HepG2 (cell line): ENCODE results near the gene PIP5K1A. TPM values are rescaled to one million over a fixed set of nuclear protein-coding genes. Genes with fewer than 3 reads are reported as not detected.

Experiments
- ATAC-seq: fragments of 200-7000 bp; cut with Tn5 transposase; 3 replicates; pipeline ENCODE4 v1.9.1; 2020; ENCODE audit warnings: mild to moderate bottlenecking, moderate library complexity
- BruUV-seq: library from RNA; stranded (reverse); fragments of 400-500 nt; replicated peaks from 2 replicates; lab custom pipeline; 2021; lab: Mats Ljungman, UMichigan
- CTCF ChIA-PET: fragments of 300-600 bp; formaldehyde crosslinking; extraction: SDS; loops from one replicate; lab custom pipeline; 2021; ENCODE audit warnings: low total read pairs, inconsistent platforms, low intra/inter-chr PET ratio; lab: Yijun Ruan, JAX
- POLR2A ChIA-PET: fragments of 350-600 bp; sonication (Branson Sonifier 250); formaldehyde crosslinking; loops from one replicate; lab custom pipeline; 2020; ENCODE audit warnings: antibody characterized with exemption, inconsistent platforms; lab: Yijun Ruan, JAX
- DNase-seq: peaks from one replicate; pipeline ENCODE4 v3.0.0-alpha.2; 2015; ENCODE audit warnings: low spot score
- FAIRE-seq: peaks from 3 replicates; lab custom pipeline; 2011; peaks lifted over from hg19 to GRCh38; lab: Jason Lieb, UNC
- H2AFZ ChIP-seq: one replicate; pipeline ENCODE4 v1.6.1; 2011; ENCODE audit warnings: low read length, inconsistent platforms
- H3K27ac ChIP-seq: fragments of 300-600 bp; 3 replicates; pipeline ENCODE4 v1.8.0; 2011; ENCODE audit warnings: mixed run types, mild to moderate bottlenecking, mixed read lengths, low read length, inconsistent platforms; ENCODE audit not compliant: insufficient read depth; ENCODE audit errors: extremely low read length
- H3K27me3 ChIP-seq, 2 experiments: fragments of 200-600 bp in 1 of 2; 2 replicates in 1 of 2; 3 replicates in 1 of 2; pipeline versions ENCODE4 v1.6.0 to v1.8.0; 2011; ENCODE audit warnings: low read length in 2 of 2, mild to moderate bottlenecking in 2 of 2, moderate library complexity in 2 of 2, inconsistent platforms in 1 of 2; ENCODE audit not compliant: insufficient read depth in 2 of 2, control insufficient read depth in 1 of 2
- H3K36me3 ChIP-seq, 2 experiments: fragments of 200-600 bp in 1 of 2; replicated peaks in 1 of 2; 2 replicates in 1 of 2; 3 replicates in 1 of 2; pipeline versions ENCODE4 v1.5.1 to v1.8.0; 2011; ENCODE audit warnings: low read length in 2 of 2, inconsistent platforms in 1 of 2; ENCODE audit not compliant: insufficient read depth in 2 of 2, control insufficient read depth in 1 of 2
- H3K4me1 ChIP-seq: 2 replicates; pipeline ENCODE4 v1.5.1; 2012; ENCODE audit warnings: low read length, inconsistent platforms; ENCODE audit not compliant: insufficient read depth
- H3K4me2 ChIP-seq: 2 replicates; pipeline ENCODE4 v1.6.0; 2011; ENCODE audit warnings: low read depth, low read length, inconsistent platforms
- H3K4me3 ChIP-seq, 3 experiments: fragments of 200-600 bp in 1 of 3; sonication (generic), shearing (Covaris generic) in 1 of 3; replicated peaks in 1 of 3; 2 replicates each; pipeline ENCODE4 v1.5.1; 2011 to 2016; ENCODE audit warnings: low read length in 3 of 3, inconsistent platforms in 2 of 3, low read depth in 2 of 3, mild to moderate bottlenecking in 2 of 3, control low read depth in 1 of 3, mixed read lengths in 1 of 3; ENCODE audit not compliant: insufficient read depth in 1 of 3
- H3K79me2 ChIP-seq: one replicate; pipeline ENCODE4 v1.6.1; 2011; ENCODE audit warnings: low read length, inconsistent platforms; ENCODE audit not compliant: insufficient read depth
- H3K9ac ChIP-seq: 2 replicates; pipeline ENCODE4 v1.6.0; 2011; ENCODE audit warnings: mild to moderate bottlenecking, low read depth, low read length, inconsistent platforms; ENCODE audit not compliant: insufficient read depth
- H3K9me3 ChIP-seq: 2 replicates; pipeline ENCODE4 v1.5.1; 2012; ENCODE audit warnings: mild to moderate bottlenecking, low read length
- H4K20me1 ChIP-seq: 2 replicates; pipeline ENCODE4 v1.6.0; 2011; ENCODE audit warnings: inconsistent platforms, mild to moderate bottlenecking, low read length, moderate library complexity; ENCODE audit not compliant: insufficient read depth
- FOXJ3 ChIP-seq: sonication (generic); formaldehyde crosslinking; IDR thresholded peaks from 2 replicates; pipeline ENCODE4 v1.4.0; 2020; ENCODE audit warnings: missing genetic modification reagents, mild to moderate bottlenecking, borderline replicate concordance
- KLF6 ChIP-seq: IDR thresholded peaks from 2 replicates; pipeline ENCODE4 v1.8.0; 2016; ENCODE audit warnings: missing biosample characterization, missing genetic modification reagents
- NCOA2 ChIP-seq: sonication (generic); formaldehyde crosslinking; IDR thresholded peaks from 2 replicates; pipeline ENCODE4 v1.8.0; 2022; ENCODE audit warnings: inconsistent platforms
- POLR2AphosphoS5 ChIP-seq: IDR thresholded peaks from 2 replicates; pipeline ENCODE4 v1.6.1; 2012; ENCODE audit warnings: low read depth, low read length
- RBAK ChIP-seq: sonication (generic); formaldehyde crosslinking; IDR thresholded peaks from 2 replicates; pipeline ENCODE4 v1.5.1; 2020; ENCODE audit warnings: mild to moderate bottlenecking, missing genetic modification reagents
- SIN3A ChIP-seq: IDR thresholded peaks from 2 replicates; pipeline ENCODE4 v1.6.1; 2011; ENCODE audit warnings: low read depth, mild to moderate bottlenecking, control low read depth, low read length, borderline replicate concordance
- ZFP82 ChIP-seq: sonication (generic); formaldehyde crosslinking; IDR thresholded peaks from 2 replicates; pipeline ENCODE4 v1.5.1; 2020; ENCODE audit warnings: mild to moderate bottlenecking, missing genetic modification reagents, borderline replicate concordance
- ZKSCAN8 ChIP-seq: IDR thresholded peaks from 2 replicates; pipeline ENCODE4 v1.6.1; 2016; ENCODE audit warnings: borderline replicate concordance, missing genetic modification reagents, missing compliant biosample characterization
- ZNF232 ChIP-seq: sonication (generic); formaldehyde crosslinking; IDR thresholded peaks from 2 replicates; pipeline ENCODE4 v1.4.0; 2020; ENCODE audit warnings: missing genetic modification reagents, borderline replicate concordance
- ZNF264 ChIP-seq: sonication (generic); formaldehyde crosslinking; IDR thresholded peaks from 2 replicates; pipeline ENCODE4 v1.4.0; 2020; ENCODE audit warnings: missing genetic modification reagents
- ZNF720 ChIP-seq: sonication (generic); formaldehyde crosslinking; IDR thresholded peaks from 2 replicates; pipeline ENCODE4 v1.4.0; 2020; ENCODE audit warnings: missing genetic modification reagents
- ZNF776 ChIP-seq: sonication (generic); formaldehyde crosslinking; IDR thresholded peaks from 2 replicates; pipeline ENCODE4 v1.4.0; 2020; ENCODE audit warnings: mild to moderate bottlenecking, missing genetic modification reagents
- ZSCAN31 ChIP-seq: sonication (generic); formaldehyde crosslinking; IDR thresholded peaks from 2 replicates; pipeline ENCODE4 v1.5.0; 2020; ENCODE audit warnings: low read depth, mild to moderate bottlenecking, missing genetic modification reagents
- in situ Hi-C: cut with HindIII; loops from 2 replicates; pipeline ENCODE4 v1.10.0; 2017; ENCODE audit warnings: low pct_unique_long_range_greater_than_20kb; ENCODE audit not compliant: extremely low pct_ligation_motif_present
- intact Hi-C: fragments of 100-400 bp; cut with micrococcal nuclease; formaldehyde crosslinking; loops from one replicate; pipeline ENCODE4 v1.10.0; 2022; ENCODE audit not compliant: unreplicated experiment
- polyA plus RNA-seq, 8 experiments: library from polyadenylated mRNA; depleted of rRNA in 3 of 8; stranded (reverse) in 7 of 8; unstranded in 1 of 8; fragments of >200 nt; fragmentation: Illumina TruSeq in 4 of 8; extraction: Trizol in 4 of 8; gene quantifications; 2 replicates each; pipeline versions ENCODE4 v1.2.1 to v1.2.3, GENCODE V29; 2011 to 2016; ENCODE audit warnings: low read depth in 4 of 8, missing spikeins in 1 of 8, mixed read lengths in 1 of 8; ENCODE audit not compliant: insufficient read depth in 1 of 8
- total RNA-seq, 5 experiments: library from RNA; depleted of rRNA; stranded (reverse); fragments of >200 nt; fragmentation: Illumina TruSeq; extraction: Trizol; gene quantifications; 2 replicates each; pipeline ENCODE4 v1.2.3, GENCODE V29; 2016; ENCODE audit warnings: low read depth in 1 of 5
- TF ChIP-seq, protein P1 (sequence below): sonication (generic); formaldehyde crosslinking; IDR thresholded peaks from 2 replicates; pipeline ENCODE4 v1.5.1; 2020; ENCODE audit warnings: missing genetic modification reagents, mild to moderate bottlenecking, borderline replicate concordance
- TF ChIP-seq, protein P2 (sequence below): sonication (generic); formaldehyde crosslinking; conservative IDR thresholded peaks from 2 replicates; pipeline ENCODE4 v1.8.0; 2022; ENCODE audit warnings: low read depth, missing genetic modification reagents
- TF ChIP-seq, protein P3 (sequence below): sonication (generic); formaldehyde crosslinking; IDR thresholded peaks from 2 replicates; pipeline ENCODE4 v1.4.0; 2020; ENCODE audit warnings: missing genetic modification reagents
- TF ChIP-seq, protein P4 (sequence below), 2 experiments: IDR thresholded peaks; 2 replicates each; pipeline ENCODE4 v1.6.1; 2011 to 2012; ENCODE audit warnings: low read length in 2 of 2, borderline replicate concordance in 1 of 2, low read depth in 1 of 2, mild to moderate bottlenecking in 1 of 2, moderate library complexity in 1 of 2

The PIP5K1A gene
- total and polyA plus RNA-seq, 2 of the 13 experiments (the other 11 are each of a cell fraction or from before 2014, with no cell fraction given) = 45.3 to 65.1 TPM

DNA sequence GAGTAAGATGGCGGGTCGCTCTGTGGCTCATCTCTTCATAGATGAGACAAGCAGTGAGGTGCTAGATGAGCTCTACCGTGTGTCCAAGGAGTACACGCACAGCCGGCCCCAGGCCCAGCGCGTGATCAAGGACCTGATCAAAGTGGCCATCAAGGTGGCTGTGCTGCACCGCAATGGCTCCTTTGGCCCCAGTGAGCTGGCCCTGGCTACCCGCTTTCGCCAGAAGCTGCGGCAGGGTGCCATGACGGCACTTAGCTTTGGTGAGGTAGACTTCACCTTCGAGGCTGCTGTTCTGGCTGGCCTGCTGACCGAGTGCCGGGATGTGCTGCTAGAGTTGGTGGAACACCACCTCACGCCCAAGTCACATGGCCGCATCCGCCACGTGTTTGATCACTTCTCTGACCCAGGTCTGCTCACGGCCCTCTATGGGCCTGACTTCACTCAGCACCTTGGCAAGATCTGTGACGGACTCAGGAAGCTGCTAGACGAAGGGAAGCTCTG is 39.6 kb upstream of the PIP5K1A start (continued):
- TF ChIP-seq ZNF720 (no peak), ZKSCAN8 (no peak)

DNA sequence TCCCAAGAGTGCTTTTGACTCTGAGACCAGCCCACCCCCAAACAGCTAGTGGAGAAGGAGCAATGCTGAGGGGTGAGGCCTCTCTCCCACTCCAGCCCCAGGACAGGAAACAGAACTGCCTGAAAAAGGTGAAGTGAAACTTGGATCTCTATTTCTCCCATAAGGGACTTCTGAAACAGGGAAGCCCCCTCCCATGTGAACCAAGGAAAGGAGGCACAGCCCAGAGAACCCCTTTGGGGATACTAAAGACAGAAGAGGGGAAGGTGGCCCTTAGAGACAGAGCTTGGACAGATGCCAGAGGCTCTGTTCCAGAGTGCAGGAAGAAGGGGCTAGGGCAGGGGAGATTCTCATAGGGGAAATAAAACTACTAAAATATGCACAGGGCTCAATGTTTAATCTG is 39.0 kb upstream of the PIP5K1A start:
- H3K79me2 ChIP-seq = no peaks in the 10 kb centered on the region
- intact Hi-C loops = no loop called here
- POLR2A ChIA-PET = no interaction called here
- TF ChIP-seq ZSCAN31 (no peak), POLR2AphosphoS5 (no peak), NCOA2 (CRISPR knock-in tag) (no peak), ZFP82 (CRISPR knock-in tag) (no peak), ZNF232 (CRISPR knock-in tag) (no peak), RBAK (CRISPR knock-in tag) (no peak), FOXJ3 (CRISPR knock-in tag) (no peak), KLF6 (no peak), ZNF776 (CRISPR knock-in tag) (no peak), SIN3A (no peak), ZNF264 (no peak)
- TF ChIP-seq, protein P1, sequence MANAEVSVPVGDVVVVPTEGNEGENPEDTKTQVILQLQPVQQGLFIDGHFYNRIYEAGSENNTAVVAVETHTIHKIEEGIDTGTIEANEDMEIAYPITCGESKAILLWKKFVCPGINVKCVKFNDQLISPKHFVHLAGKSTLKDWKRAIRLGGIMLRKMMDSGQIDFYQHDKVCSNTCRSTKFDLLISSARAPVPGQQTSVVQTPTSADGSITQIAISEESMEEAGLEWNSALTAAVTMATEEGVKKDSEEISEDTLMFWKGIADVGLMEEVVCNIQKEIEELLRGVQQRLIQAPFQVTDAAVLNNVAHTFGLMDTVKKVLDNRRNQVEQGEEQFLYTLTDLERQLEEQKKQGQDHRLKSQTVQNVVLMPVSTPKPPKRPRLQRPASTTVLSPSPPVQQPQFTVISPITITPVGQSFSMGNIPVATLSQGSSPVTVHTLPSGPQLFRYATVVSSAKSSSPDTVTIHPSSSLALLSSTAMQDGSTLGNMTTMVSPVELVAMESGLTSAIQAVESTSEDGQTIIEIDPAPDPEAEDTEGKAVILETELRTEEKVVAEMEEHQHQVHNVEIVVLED (CRISPR knock-in tag) = no peak
- TF ChIP-seq, protein P2, sequence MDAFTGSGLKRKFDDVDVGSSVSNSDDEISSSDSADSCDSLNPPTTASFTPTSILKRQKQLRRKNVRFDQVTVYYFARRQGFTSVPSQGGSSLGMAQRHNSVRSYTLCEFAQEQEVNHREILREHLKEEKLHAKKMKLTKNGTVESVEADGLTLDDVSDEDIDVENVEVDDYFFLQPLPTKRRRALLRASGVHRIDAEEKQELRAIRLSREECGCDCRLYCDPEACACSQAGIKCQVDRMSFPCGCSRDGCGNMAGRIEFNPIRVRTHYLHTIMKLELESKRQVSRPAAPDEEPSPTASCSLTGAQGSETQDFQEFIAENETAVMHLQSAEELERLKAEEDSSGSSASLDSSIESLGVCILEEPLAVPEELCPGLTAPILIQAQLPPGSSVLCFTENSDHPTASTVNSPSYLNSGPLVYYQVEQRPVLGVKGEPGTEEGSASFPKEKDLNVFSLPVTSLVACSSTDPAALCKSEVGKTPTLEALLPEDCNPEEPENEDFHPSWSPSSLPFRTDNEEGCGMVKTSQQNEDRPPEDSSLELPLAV (CRISPR knock-in tag) = no peak
- TF ChIP-seq, protein P3, sequence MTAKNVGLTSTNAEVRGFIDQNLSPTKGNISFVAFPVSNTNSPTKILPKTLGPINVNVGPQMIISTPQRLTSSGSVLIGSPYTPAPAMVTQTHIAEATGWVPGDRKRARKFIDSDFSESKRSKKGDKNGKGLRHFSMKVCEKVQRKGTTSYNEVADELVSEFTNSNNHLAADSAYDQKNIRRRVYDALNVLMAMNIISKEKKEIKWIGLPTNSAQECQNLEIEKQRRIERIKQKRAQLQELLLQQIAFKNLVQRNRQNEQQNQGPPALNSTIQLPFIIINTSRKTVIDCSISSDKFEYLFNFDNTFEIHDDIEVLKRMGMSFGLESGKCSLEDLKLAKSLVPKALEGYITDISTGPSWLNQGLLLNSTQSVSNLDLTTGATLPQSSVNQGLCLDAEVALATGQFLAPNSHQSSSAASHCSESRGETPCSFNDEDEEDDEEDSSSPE (CRISPR knock-in tag) = no peak
- TF ChIP-seq, protein P4, sequence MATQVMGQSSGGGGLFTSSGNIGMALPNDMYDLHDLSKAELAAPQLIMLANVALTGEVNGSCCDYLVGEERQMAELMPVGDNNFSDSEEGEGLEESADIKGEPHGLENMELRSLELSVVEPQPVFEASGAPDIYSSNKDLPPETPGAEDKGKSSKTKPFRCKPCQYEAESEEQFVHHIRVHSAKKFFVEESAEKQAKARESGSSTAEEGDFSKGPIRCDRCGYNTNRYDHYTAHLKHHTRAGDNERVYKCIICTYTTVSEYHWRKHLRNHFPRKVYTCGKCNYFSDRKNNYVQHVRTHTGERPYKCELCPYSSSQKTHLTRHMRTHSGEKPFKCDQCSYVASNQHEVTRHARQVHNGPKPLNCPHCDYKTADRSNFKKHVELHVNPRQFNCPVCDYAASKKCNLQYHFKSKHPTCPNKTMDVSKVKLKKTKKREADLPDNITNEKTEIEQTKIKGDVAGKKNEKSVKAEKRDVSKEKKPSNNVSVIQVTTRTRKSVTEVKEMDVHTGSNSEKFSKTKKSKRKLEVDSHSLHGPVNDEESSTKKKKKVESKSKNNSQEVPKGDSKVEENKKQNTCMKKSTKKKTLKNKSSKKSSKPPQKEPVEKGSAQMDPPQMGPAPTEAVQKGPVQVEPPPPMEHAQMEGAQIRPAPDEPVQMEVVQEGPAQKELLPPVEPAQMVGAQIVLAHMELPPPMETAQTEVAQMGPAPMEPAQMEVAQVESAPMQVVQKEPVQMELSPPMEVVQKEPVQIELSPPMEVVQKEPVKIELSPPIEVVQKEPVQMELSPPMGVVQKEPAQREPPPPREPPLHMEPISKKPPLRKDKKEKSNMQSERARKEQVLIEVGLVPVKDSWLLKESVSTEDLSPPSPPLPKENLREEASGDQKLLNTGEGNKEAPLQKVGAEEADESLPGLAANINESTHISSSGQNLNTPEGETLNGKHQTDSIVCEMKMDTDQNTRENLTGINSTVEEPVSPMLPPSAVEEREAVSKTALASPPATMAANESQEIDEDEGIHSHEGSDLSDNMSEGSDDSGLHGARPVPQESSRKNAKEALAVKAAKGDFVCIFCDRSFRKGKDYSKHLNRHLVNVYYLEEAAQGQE (IDR thresholded peaks at IDR 0.05; ENCODE audit: borderline replicate concordance in 1 of 2, low read depth in 1 of 2, low read length in 2 of 2) = no peak

More for the DNA sequence above, 39.0 kb upstream of the PIP5K1A start:
- Histone ChIP-seq H3K9me3 (no peaks in the 10 kb centered on the region), H3K27me3 (no peaks in the 10 kb centered on the region), H3K4me2 (no peak overlapping the region), H3K9ac (no peak overlapping the region), H3K27ac (no peak overlapping the region), H3K4me1 (peaks cover 7% of the 10 kb centered on the region), H2AFZ (no peak overlapping the region), H3K4me3 (no peak overlapping the region), H4K20me1 (no peaks in the 10 kb centered on the region), H3K36me3 (peaks cover 12 to 18% of the 10 kb centered on the region in 2 experiments)
- CTCF ChIA-PET = no interaction called here
- no peak for FAIRE-seq
- DNase-seq = no peak
- no peak for ATAC-seq
- in situ Hi-C loops = loop anchor here (5.0 kb wide), 1 partner anchor 62 kb away; no protein-coding TSS in a partner anchor
- BruUV-seq = no TSS peak
